Common myeloid progenitor, CD34-positive (primary cell): ENCODE data around the gene KIAA0319L.

Experiments
- CTCF ChIA-PET: fragments of 350-600 bp; sonication (Branson Sonifier 250); formaldehyde crosslinking; loops from one replicate; lab custom pipeline; 2021; ENCODE audit warnings: antibody characterized with exemption; lab: Charles Lee
- POLR2A ChIA-PET: fragments of 350-600 bp; sonication (Branson Sonifier 250); formaldehyde crosslinking; loops from one replicate; lab custom pipeline; 2021; ENCODE audit warnings: antibody characterized with exemption; lab: Charles Lee
- DNase-seq, 3 donors: peaks; one replicate each; pipeline versions ENCODE4 v3.0.0 to v3.0.0-alpha.2; 2013
- H3K27ac ChIP-seq, 2 experiments: 1 replicate in 1 of 2; 2 replicates in 1 of 2; pipeline ENCODE4 v1.7.0; 2013; ENCODE audit warnings: inconsistent platforms in 2 of 2, low read length in 2 of 2, mild to moderate bottlenecking in 2 of 2, low read depth in 1 of 2, moderate library complexity in 1 of 2; ENCODE audit not compliant: severe bottlenecking in 2 of 2, insufficient read depth in 1 of 2, poor library complexity in 1 of 2
- H3K27me3 ChIP-seq, 5 experiments: replicated peaks in 2 of 5; 1 replicate in 3 of 5; 2 replicates in 2 of 5; pipeline versions ENCODE4 v1.6.1 to v1.7.0; 2013; ENCODE audit warnings: low read length in 4 of 5, mild to moderate bottlenecking in 2 of 5, moderate library complexity in 2 of 5, inconsistent platforms in 1 of 5; ENCODE audit not compliant: insufficient read depth in 5 of 5, control insufficient read depth in 4 of 5
- H3K36me3 ChIP-seq, 4 experiments: 1 replicate in 2 of 4; 2 replicates in 2 of 4; pipeline versions ENCODE4 v1.6.1 to v1.7.0; 2013; ENCODE audit warnings: low read length in 3 of 4, control low read depth in 1 of 4, mild to moderate bottlenecking in 1 of 4; ENCODE audit not compliant: control insufficient read depth in 4 of 4, insufficient read depth in 4 of 4
- H3K4me1 ChIP-seq, 4 experiments: 1 replicate in 3 of 4; 2 replicates in 1 of 4; pipeline versions ENCODE4 v1.6.1 to v1.7.1; 2013; ENCODE audit warnings: low read length in 3 of 4, mild to moderate bottlenecking in 3 of 4, control low read depth in 1 of 4, inconsistent platforms in 1 of 4, moderate library complexity in 1 of 4; ENCODE audit not compliant: control insufficient read depth in 4 of 4, insufficient read depth in 4 of 4; ENCODE audit errors: control extremely low read depth in 1 of 4
- H3K4me3 ChIP-seq, 7 experiments: 1 replicate in 4 of 7; 2 replicates in 3 of 7; pipeline versions ENCODE4 v1.5.1 to v1.7.0; 2013; ENCODE audit warnings: mild to moderate bottlenecking in 7 of 7, low read length in 6 of 7, moderate library complexity in 6 of 7, inconsistent platforms in 2 of 7, low read depth in 2 of 7, control low read depth in 1 of 7; ENCODE audit not compliant: insufficient read depth in 4 of 7, control insufficient read depth in 1 of 7; ENCODE audit errors: extremely low read depth in 1 of 7
- H3K9me3 ChIP-seq, 5 experiments: 1 replicate in 4 of 5; 2 replicates in 1 of 5; pipeline versions ENCODE4 v1.6.1 to v1.7.1; 2013; ENCODE audit warnings: low read length in 4 of 5, mild to moderate bottlenecking in 2 of 5, inconsistent platforms in 1 of 5, low read depth in 1 of 5, moderate library complexity in 1 of 5; ENCODE audit not compliant: control insufficient read depth in 4 of 5, insufficient read depth in 2 of 5; ENCODE audit errors: control extremely low read depth in 1 of 5
- WGBS: methylation state at CpG from one replicate; pipeline ENCODE4 v1.1.5; 2013; ENCODE audit not compliant: insufficient coverage; 5-methylcytosine and 5-hydroxymethylcytosine counted together

KIAA0319L gene

GRCh38 chr1:35544976-35545375 is 12.2 kb downstream of the KIAA0319L start:
- Histone ChIP-seq H3K4me1 (peaks cover 0 to 7% (median 3%) of the 10 kb centered on the region in 4 experiments), H3K9me3 (no peaks in the 10 kb centered on the region), H3K4me3 (no peak overlapping the region), H3K36me3 (peaks cover 3 to 42% (median 23%) of the 10 kb centered on the region in 4 experiments), H3K27ac (no peak overlapping the region), H3K27me3 (no peaks in the 10 kb centered on the region)
- POLR2A ChIA-PET, result no interaction called here
- CTCF ChIA-PET, result interaction anchor here (0.8 to 3.6 kb wide), 3 partner anchors 88 to 107 kb away, joined by 3 to 54 read pairs (median 3); no protein-coding TSS in a partner anchor
- DNase-seq, result peak; percentile 73 to 83 (median 80)
- WGBS, result 90% methylated on average over 2 of the region's 3 CpGs

- peak in 2 of 3 donors; percentile 43 for DNase-seq
- WGBS, result no CpG with 5 or more reads among the region's 1 CpG
- H3K4me1 ChIP-seq, result peaks cover 0 to 19% (median 7%) of the 10 kb centered on the region in 4 experiments
- peaks cover 0 to 26% (median 5%) of the 10 kb centered on the region in 4 experiments for H3K36me3 ChIP-seq
- H3K9me3 ChIP-seq, result no peaks in the 10 kb centered on the region
- H3K27ac ChIP-seq, result no peak overlapping the region
- ChIA-PET POLR2A (no interaction called here), CTCF (interaction anchor here (0.8 to 4.3 kb wide), 4 partner anchors 9 to 89 kb away, joined by 3 to 25 read pairs (median 4); no protein-coding TSS in a partner anchor)
- no peak overlapping the region for H3K4me3 ChIP-seq
- no peaks in the 10 kb centered on the region for H3K27me3 ChIP-seq
Observed at GRCh38 chr1:35539824-35540261, 17.4 kb downstream of the KIAA0319L start.

DNA sequence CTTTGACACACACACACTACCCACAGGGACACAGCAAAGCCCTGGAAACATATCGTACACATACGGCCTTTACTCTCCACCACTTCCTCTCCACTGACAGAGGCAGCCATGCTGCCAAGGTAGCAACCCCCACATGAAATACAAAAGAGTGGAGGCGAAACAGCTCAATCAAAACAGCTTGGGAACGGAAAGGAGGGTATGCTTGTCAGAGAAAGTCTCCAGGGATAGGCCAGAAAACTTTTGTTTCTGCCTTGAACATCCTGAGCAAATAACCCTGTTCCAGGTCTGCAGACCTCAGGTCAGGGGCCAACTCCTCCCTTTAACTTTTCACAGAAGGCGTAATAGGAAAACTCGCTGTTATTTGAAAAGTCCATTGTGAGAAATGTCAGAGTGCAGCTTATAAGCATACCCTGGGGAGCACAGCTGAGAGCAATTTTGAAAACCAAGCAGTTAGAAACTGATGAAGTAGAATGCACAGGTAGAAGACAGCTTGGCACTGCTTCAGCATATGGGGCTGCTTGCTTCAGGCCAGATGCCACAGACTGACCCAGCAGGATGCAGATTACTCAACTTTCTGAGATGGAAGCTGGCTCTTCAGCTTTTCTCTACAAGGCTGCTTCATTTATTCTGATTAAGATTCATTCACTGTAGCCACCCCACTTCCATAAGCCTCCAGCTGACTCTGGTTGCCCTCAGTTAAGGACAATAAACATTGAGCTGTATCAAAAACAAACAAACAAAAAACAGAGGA is 18.0 kb downstream of the KIAA0319L start:
- peak in 2 of 3 donors; percentile 34 to 44 for DNase-seq
- WGBS, result 92% methylated on average over 4 of the region's 6 CpGs
- Histone ChIP-seq H3K4me3 (no peak overlapping the region), H3K36me3 (peaks cover 0 to 26% (median 2%) of the 10 kb centered on the region in 4 experiments), H3K4me1 (peaks cover 0 to 19% (median 7%) of the 10 kb centered on the region in 4 experiments), H3K27me3 (no peaks in the 10 kb centered on the region), H3K9me3 (no peaks in the 10 kb centered on the region), H3K27ac (no peak overlapping the region)
- ChIA-PET CTCF (interaction anchor here (0.8 to 4.3 kb wide), 4 partner anchors 10 to 88 kb away, joined by 3 to 25 read pairs (median 4); no protein-coding TSS in a partner anchor), POLR2A (interaction anchor here (0.6 to 0.7 kb wide), 2 partner anchors 26 to 104 kb away, joined by 3 to 4 read pairs; no protein-coding TSS in a partner anchor)

DNA sequence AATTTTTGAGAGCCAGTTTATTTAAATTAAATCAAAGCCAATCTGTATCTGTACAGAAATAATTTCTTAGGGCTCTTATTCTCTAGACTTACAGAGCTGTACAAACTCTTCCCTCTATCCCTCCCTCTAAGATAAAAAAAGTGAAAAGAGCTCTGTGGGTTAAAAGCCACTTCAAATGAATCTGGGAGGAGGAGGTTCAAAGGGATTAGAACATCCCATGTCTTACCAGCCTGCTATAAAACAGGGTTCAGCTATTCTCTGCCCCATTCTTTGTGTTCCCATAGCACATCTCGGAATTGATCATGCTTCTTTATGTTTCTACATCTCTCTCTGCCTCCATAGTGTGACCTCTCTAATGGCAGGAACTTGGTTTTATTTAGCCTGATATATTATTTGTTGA is 19.4 kb downstream of the KIAA0319L start:
- Histone ChIP-seq H3K27me3 (no peaks in the 10 kb centered on the region), H3K9me3 (no peaks in the 10 kb centered on the region), H3K4me1 (peaks cover 0 to 12% (median 5%) of the 10 kb centered on the region in 4 experiments), H3K36me3 (peaks cover 0 to 25% (median 2%) of the 10 kb centered on the region in 4 experiments), H3K27ac (no peak overlapping the region), H3K4me3 (no peak overlapping the region)
- CTCF ChIA-PET, result interaction anchor here (1.2 kb wide), 1 partner anchor 12 kb away, joined by 5 read pairs; no protein-coding TSS in a partner anchor
- DNase-seq, result no peak
- WGBS, result no CpG with 5 or more reads among the region's 1 CpG
- POLR2A ChIA-PET, result interaction anchor here (0.6 kb wide), 1 partner anchor 178 kb away, joined by 3 read pairs; no protein-coding TSS in a partner anchor

DNA sequence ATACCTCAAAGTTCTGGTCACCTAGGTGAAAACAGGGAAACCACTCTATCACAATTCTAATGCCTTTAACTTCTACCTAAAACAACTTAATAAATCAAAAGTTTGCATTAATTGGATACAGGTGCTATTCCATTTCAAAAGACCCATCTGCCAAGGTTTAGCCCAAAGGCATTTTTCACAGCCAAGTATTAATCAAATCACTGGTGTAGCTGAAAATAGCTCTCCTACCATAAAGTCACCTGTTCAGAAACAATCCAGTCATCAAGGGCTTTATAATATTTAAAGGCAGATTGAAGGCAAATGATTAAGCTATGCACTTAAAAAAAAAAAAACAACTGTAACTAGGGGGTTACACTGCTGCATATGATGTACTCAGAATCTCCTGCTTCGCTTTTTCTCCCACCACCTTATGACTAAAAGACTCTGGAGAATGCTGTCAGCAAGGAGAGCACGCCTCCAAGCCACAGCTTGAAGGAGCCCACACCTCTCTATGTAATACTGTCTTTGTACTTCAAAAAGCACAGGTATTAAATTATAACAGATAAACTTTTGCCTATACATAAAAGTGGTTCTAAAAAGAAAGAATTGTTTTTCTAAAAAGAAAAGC is 20.5 kb downstream of the KIAA0319L start:
- no peak for DNase-seq
- POLR2A ChIA-PET, result interaction anchor here (0.7 kb wide), 1 partner anchor 29 kb away, joined by 3 read pairs; no protein-coding TSS in a partner anchor
- 100% methylated on average over 1 of the region's 2 CpGs for WGBS
- Histone ChIP-seq H3K27ac (no peak overlapping the region), H3K36me3 (peaks cover 0 to 22% (median 4%) of the 10 kb centered on the region in 4 experiments), H3K9me3 (peaks cover 0 to 3% (median 0%) of the 10 kb centered on the region in 5 experiments), H3K4me1 (peaks cover 0 to 12% (median 5%) of the 10 kb centered on the region in 4 experiments), H3K27me3 (no peaks in the 10 kb centered on the region), H3K4me3 (no peak overlapping the region)
- CTCF ChIA-PET, result interaction anchor here (1.4 to 1.7 kb wide), 3 partner anchors 10 to 44 kb away, joined by 3 to 4 read pairs (median 4); no protein-coding TSS in a partner anchor

GRCh38 chr1:35535243-35535642 is 22.0 kb downstream of the KIAA0319L start:
- POLR2A ChIA-PET, result no interaction called here
- H3K27ac ChIP-seq, result no peak overlapping the region
- DNase-seq, result no peak

More at GRCh38 chr1:35535243-35535642, 22.0 kb downstream of the KIAA0319L start:
- H3K9me3 ChIP-seq, result peaks cover 0 to 15% (median 12%) of the 10 kb centered on the region in 5 experiments
- H3K27me3 ChIP-seq, result no peaks in the 10 kb centered on the region
- no peak overlapping the region for H3K4me3 ChIP-seq
- peaks cover 0 to 12% (median 5%) of the 10 kb centered on the region in 4 experiments for H3K4me1 ChIP-seq
- CTCF ChIA-PET, result interaction anchor here (1.0 to 1.7 kb wide), 5 partner anchors 11 to 108 kb away, joined by 3 to 5 read pairs (median 4); no protein-coding TSS in a partner anchor
- H3K36me3 ChIP-seq, result peaks cover 6 to 29% (median 15%) of the 10 kb centered on the region in 4 experiments
